ENCODE results near the gene TYRP1.

TYRP1 gene

GRCh38 chr9:12698986-12699385 lies 5.8 kb downstream of the TYRP1 start:
- no peak for DNase-seq (ENCODE audit: low read depth)
- TF ChIP-seq CTCF (IDR thresholded peaks at IDR 0.05; ENCODE audit: low read depth, low read length, missing control alignments): peak; percentile 25
- in situ Hi-C loops (cut with HindIII; ENCODE audit: low sequenced_read_pairs): no loop called here
- H3K4me3 ChIP-seq (ENCODE audit: low read depth, low read length): no peak overlapping the region

GRCh38 chr9:12699529-12699928 lies 6.3 kb downstream of the TYRP1 start:
- no peak for DNase-seq (ENCODE audit: low read depth)
- in situ Hi-C loops (cut with HindIII; ENCODE audit: low sequenced_read_pairs): no loop called here
- peak; percentile 58 for TF ChIP-seq CTCF (IDR thresholded peaks at IDR 0.05; ENCODE audit: low read depth, low read length, missing control alignments)
- no peak overlapping the region for H3K4me3 ChIP-seq (ENCODE audit: low read depth, low read length)

GRCh38 chr9:12701126-12701525 lies 7.9 kb downstream of the TYRP1 start:
- H3K4me3 ChIP-seq (ENCODE audit: low read depth, low read length): no peak overlapping the region
- no peak for TF ChIP-seq CTCF (IDR thresholded peaks at IDR 0.05; ENCODE audit: low read depth, low read length, missing control alignments)
- in situ Hi-C loops (cut with HindIII; ENCODE audit: low sequenced_read_pairs): no loop called here
- no peak for DNase-seq (ENCODE audit: low read depth)

GRCh38 chr9:12702160-12702758 lies 9.1 kb downstream of the TYRP1 start:
- peak; percentile 71 for TF ChIP-seq CTCF (IDR thresholded peaks at IDR 0.05; ENCODE audit: low read depth, low read length, missing control alignments)
- in situ Hi-C loops (cut with HindIII; ENCODE audit: low sequenced_read_pairs): no loop called here
- DNase-seq (ENCODE audit: low read depth): peak; percentile 40
- no peak overlapping the region for H3K4me3 ChIP-seq (ENCODE audit: low read depth, low read length)

GRCh38 chr9:12703996-12704395 lies 10.8 kb downstream of the TYRP1 start:
- DNase-seq (ENCODE audit: low read depth): no peak
- in situ Hi-C loops (cut with HindIII; ENCODE audit: low sequenced_read_pairs): no loop called here
- no peak for TF ChIP-seq CTCF (IDR thresholded peaks at IDR 0.05; ENCODE audit: low read depth, low read length, missing control alignments)
- H3K4me3 ChIP-seq (ENCODE audit: low read depth, low read length): no peak overlapping the region

- no peak for DNase-seq (ENCODE audit: low read depth)
- in situ Hi-C loops (cut with HindIII; ENCODE audit: low sequenced_read_pairs): no loop called here
- TF ChIP-seq CTCF (IDR thresholded peaks at IDR 0.05; ENCODE audit: low read depth, low read length, missing control alignments): no peak
- no peak overlapping the region for H3K4me3 ChIP-seq (ENCODE audit: low read depth, low read length)
These were observed 12.7 kb downstream of the TYRP1 start for GRCh38 chr9:12705738-12706391.

All from astrocyte of the cerebellum (primary cell).